Activated CD8-positive, alpha-beta memory T cell treated with anti-CD3 and anti-CD28 coated beads for 36 hours (primary cell): ENCODE data around the gene FBN3. TPM values are rescaled to one million over a fixed set of nuclear protein-coding genes. Genes with fewer than 3 reads are reported as not detected.
"Not testable (repeated sequence)": the region's sequence is repeated elsewhere in the genome, so short reads cannot be mapped to it uniquely, and the experiment has no call there.

Experiments used
- CTCF ChIA-PET: fragments of 350-600 bp; sonication (Branson Sonifier 250); formaldehyde crosslinking; loops from one replicate; lab custom pipeline; 2021; ENCODE audit warnings: antibody characterized with exemption; lab: Charles Lee
- POLR2A ChIA-PET: fragments of 350-600 bp; sonication (Branson Sonifier 250); formaldehyde crosslinking; loops from one replicate; lab custom pipeline; 2021; ENCODE audit warnings: antibody characterized with exemption; lab: Charles Lee
- total RNA-seq, 2 experiments: library from RNA; stranded (reverse); gene quantifications; one replicate each; pipeline ENCODE4 v1.2.3, GENCODE V29; 2021

Gene FBN3
- total RNA-seq, 2 experiments from 2014 or later = not detected

DNA sequence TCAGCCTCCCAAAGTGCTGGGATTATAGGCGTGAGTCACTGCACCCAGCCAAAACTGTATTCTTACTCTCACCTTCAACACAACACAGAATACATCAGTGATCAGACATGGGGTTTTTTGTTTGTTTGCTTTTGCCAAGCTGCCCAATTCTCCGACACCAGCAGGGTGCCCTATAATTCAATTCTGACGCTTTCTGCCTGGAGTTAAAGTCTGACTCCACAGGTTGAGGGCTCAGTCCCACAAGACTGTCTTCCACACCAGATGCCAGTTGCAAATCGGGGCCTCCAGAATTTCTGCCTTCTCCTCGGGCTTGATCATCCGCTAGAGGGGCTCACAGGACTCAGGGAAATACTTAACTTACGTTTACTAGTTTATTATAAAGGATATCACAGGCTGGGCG lies 22.1 kb downstream of the FBN3 start:
- POLR2A ChIA-PET = no interaction called here
- CTCF ChIA-PET = no interaction called here

DNA sequence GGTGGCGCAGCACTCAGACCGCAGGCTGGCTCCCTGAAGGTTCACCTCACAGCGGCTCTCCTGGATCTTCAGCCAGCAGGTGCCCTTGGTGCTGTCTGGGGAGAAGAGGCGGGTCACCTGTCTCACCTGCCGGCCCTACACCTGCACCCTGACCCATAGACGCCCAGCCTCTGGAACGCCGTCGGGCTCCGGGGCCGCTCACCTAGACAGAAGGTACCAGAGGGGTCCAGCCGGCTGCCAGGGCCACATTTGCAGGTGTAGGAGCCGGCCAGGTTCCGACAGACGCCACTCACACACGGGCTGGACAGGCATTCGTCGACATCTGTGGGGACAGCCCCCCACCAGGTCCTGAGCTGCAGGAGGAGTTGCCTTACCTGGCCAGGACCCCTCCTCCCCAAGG lies 22.9 kb downstream of the FBN3 start:
- ChIA-PET POLR2A (no interaction called here), CTCF (no interaction called here)

DNA sequence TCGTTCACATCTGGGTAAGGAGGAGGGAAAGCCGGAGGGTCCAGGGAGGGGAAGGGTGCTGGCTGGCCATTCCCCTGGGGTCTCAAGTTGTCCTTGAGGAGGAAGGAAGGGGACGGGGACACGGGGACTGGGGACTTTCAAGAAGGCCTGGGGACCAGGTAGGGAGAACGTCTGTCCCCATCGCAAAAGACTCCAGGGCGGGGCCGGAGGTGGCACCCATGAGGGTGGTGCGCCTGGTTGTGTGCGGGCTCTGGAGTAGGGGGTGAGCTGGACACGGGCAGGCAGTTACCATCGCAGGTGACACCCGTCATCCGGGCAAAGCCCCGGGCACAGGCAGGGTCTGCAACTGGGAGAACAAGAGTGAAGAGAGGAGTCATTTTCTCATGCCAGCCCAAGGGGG lies 23.4 kb downstream of the FBN3 start:
- ChIA-PET POLR2A (no interaction called here), CTCF (no interaction called here)

DNA sequence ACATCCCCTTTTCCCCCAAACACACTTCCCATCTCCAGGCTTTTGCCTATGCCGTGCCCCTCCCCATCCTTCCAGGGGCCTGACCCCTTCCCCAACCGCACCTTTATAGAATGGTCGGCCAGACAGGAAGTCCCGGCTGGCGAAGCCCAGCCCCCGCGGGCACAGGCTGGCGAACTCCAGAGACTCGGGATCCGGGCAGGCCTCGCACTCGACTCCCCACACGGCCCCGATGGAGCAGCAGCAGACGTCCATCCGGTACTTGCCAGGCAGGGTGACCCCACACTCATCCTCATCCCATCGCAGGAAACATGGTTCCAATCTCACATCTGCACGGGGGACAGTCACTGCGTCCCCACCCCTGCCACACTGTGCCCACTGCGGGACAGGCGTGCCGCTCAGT lies 25.7 kb downstream of the FBN3 start:
- ChIA-PET CTCF (interaction anchor here (0.6 kb wide), 1 partner anchor 220 kb away, joined by 3 read pairs; the partner anchor contains the start of gene KANK3), POLR2A (no interaction called here)

DNA sequence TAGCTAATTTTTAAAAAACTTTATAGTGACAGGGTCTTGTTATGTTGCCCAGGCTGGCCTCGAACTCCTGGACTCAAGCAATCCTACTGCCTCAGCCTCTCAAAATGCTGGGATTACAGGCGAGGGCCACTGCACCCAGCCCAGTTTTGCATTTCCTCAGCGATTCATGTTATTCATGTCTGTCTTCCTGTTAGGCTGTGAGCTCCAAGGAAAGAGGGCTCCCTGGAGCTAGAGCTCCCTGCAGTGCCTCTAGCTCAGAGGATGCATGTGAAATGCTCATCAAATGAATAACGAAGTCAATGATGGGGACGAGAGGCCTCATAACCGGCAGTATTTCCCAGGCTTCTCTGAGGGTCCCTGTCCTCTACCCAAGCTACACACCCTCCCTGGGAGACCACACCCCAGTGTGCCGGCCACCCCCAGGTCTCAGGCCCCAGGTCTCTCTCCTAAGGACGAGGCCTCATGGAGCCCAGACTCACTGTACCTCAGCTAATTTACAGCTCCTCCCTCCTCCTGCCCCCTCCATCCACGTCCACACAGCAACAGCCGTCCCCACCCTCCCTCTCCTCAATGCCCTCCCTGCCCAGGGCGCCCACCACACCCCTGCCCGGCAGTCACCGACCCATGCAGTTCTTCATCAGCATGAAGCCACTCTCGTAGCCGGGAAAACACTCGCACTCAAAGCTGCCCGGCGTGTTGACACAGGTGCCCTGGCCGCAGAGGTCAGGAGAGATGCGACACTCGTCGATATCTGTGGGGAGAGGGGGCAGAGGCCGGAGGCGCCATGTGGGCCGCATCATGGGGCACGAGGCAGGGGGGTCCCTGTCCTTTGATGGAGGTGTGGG lies 28.5 kb downstream of the FBN3 start:
- CTCF ChIA-PET = no interaction called here
- POLR2A ChIA-PET = no interaction called here

DNA sequence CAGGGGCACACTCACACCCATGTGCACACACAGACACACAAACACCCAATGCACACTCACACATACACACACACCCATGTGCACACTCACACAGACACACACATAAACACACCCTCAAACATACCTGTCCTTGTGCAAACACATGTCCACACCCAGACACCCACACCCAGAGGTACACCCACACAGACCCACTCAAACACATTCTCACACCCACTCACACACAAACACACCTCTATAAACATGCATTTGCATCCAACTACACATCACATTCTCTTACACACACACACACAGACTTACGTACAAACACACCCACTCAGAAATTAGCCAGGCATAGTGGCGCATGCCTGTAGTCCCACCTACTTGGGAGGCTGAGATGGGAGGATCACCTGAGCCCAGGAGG lies 31.4 kb downstream of the FBN3 start:
- CTCF ChIA-PET = no interaction called here

DNA sequence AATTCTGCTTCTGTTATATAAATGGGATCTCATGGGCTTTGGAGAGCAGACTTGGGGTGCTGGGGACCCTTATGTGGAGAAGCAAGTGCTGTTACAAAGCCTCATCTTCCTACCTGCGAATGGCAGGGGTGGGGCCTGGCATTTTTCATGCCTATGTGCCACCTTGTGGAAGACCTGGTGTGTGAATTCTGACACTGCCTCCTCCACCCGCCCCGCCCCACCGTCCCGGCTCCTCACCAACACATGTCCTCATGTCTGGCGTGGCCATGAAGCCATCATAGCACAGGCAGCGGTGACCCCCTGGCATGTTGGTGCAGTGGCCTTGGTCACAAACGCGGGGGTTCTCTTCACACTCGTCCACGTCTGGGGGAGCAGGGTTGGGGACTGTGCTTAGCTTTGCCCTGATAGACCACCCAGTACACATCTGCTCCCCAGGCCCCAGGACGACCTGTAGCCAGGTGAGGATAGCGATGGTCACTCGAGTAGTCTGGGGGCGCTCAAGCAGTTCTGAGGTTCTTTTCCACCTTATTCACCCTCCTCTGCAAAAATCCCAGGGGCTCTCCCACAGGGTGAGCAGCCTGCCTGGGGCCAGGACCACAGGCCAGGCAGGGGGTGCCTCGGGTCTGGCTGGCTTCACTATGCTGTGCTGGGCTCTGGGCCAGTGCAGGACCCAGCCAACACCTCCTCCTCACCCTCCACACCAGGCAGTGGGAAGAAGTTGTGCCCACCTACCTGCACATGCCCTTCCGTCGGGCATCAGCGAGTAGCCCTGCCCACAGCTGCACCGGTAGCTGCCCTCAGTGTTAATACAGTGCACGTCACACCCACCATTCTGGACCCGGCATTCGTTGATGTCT lies 32.7 kb downstream of the FBN3 start:
- POLR2A ChIA-PET = no interaction called here

More for the DNA sequence above, 31.4 kb downstream of the FBN3 start:
- POLR2A ChIA-PET = no interaction called here

DNA sequence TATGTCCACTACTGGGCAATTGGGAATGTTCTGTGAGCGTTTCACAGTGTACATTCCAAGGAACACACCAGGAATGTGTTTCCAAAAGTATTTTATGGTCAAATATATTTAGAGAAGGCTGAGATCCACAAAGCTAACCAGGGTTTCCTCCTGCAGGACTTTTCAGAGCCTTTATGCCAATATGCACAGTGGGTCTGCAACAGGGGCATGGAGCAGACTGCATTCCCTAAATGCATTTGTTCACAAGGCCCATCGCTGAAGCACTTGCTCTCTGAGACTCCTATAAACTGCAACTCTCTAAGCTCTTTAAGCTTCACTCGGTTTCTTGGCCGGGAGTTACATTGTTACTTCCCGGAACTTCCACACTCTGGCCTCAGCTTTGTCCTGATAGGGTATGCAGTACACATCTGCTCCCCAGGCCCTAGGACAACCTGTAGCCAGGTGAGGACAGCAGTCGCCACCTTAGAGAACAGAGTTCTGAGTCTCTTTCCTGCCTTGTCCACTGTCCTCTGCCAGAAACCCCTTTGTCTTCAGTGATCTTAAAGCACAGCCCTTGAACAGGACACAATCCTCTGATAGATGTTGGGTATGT lies 33.5 kb downstream of the FBN3 start:
- ChIA-PET CTCF (no interaction called here), POLR2A (no interaction called here)

More for the DNA sequence above, 32.7 kb downstream of the FBN3 start:
- CTCF ChIA-PET = no interaction called here

DNA sequence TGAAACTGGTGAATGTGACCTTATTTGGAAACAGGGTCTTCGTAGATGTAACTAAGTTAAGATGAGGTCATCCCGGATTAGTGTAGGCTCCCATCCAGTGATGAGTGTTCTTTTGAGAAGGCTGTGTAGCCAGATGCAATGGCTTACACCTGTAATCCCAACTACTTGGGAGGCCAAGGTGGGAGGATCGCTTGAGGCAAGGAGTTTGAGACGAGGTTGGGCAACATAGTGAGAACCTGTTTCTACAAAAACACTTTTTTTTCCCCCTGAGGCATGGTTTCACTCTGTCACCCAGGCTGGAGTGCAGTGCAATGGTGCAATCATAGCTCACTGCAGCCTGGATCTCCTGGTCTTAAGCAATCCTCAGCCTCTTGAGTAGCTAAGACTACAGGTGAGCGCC lies 36.4 kb downstream of the FBN3 start:
- POLR2A ChIA-PET = no interaction called here
- CTCF ChIA-PET = no interaction called here

DNA sequence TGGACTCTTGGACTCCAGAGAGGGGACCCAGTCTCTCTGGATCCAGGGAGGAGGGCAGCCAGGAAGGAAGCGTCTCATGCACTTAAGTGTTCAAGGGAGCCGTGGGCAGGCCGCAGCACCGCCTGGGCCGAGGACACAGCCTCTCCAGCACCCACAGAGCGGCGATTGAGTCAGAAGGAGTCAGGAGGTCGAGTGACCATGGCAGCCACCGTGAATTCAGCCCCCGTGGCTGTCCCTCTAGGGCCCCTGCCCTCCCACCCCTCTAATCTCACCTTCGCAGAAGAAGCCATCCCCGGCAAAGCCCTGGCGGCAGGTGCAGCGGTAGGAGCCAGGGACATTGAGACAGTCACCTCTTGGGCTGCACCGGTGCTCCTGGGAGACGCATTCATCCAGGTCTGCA lies 38.0 kb downstream of the FBN3 start:
- POLR2A ChIA-PET = no interaction called here

DNA sequence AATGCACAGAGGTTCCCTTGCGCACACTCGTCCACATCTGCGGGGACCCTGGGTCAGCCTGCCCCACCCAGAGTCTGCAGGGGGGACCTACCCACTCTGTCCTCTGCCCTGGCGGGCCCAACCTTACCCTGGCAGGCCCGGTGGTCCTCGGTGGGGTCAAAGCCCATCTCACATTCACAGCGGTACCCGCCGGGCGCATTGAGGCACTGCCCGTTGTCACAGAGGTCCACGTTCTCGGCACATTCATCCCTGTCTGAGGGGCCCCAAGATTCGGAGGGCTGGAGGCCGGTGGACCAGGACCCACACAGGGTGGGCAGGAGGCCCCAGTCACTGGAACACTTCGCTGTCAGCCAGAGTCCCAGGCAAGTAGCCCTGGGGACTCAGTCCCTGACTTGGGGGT lies 38.5 kb downstream of the FBN3 start:
- ChIA-PET POLR2A (no interaction called here), CTCF (no interaction called here)

More for the DNA sequence above, 38.0 kb downstream of the FBN3 start:
- CTCF ChIA-PET = no interaction called here

DNA sequence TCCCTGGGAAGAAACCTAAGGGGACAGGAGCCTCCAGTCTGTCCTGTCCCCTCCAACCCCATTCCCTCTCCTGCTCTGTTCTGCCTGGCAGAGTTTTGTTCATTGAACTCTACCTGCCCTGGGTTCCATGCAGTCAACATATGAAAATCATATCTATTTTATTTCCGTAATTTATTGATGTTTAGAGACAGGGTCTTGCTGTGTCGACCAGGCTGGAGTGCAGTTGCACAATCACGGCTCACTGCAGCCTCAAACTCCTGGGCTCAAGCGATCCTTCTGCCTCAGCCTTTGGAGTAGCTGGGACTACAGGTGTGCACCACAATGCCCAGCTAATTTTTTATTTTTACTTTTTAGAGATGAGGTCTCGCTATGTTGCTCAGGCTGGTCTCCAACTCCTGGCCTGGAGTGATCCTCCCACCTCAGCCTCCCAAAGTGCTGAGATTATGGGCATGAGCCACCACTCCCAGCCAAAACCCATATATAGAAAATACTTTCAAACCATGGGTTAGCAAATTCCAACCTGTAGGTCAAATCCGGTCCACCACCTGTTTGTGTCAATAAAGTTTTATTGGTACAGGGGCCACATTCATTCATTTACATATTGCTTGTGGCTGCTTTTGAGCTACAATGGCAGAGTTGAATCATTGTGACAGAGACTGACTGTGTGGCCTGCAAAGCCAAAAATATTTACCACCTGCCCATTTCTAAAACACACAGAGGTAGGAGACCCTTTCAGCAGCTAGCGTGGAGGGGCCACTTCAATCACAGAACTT lies 39.3 kb downstream of the FBN3 start:
- CTCF ChIA-PET = no interaction called here

DNA sequence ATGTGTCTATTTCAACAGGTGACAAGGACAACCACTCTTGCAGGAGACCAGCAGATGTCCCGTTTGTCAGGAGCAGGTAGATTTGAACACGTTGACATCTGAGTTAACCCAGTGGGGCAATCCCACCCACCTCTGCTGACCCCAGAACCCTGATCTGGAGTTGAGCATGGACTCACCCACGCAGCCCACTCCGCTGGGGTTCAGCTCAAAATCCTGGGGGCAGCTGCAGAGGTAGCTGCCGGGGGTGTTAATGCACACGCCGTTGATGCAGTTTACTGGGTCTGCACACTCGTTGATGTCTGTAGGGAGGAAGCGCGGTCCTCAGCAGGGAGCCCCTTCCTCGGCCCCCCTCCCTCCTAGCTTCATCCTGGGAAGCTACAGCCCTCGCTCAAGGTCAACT lies 39.9 kb downstream of the FBN3 start:
- POLR2A ChIA-PET = no interaction called here
- CTCF ChIA-PET = no interaction called here

More for the DNA sequence above, 39.3 kb downstream of the FBN3 start:
- POLR2A ChIA-PET = no interaction called here

DNA sequence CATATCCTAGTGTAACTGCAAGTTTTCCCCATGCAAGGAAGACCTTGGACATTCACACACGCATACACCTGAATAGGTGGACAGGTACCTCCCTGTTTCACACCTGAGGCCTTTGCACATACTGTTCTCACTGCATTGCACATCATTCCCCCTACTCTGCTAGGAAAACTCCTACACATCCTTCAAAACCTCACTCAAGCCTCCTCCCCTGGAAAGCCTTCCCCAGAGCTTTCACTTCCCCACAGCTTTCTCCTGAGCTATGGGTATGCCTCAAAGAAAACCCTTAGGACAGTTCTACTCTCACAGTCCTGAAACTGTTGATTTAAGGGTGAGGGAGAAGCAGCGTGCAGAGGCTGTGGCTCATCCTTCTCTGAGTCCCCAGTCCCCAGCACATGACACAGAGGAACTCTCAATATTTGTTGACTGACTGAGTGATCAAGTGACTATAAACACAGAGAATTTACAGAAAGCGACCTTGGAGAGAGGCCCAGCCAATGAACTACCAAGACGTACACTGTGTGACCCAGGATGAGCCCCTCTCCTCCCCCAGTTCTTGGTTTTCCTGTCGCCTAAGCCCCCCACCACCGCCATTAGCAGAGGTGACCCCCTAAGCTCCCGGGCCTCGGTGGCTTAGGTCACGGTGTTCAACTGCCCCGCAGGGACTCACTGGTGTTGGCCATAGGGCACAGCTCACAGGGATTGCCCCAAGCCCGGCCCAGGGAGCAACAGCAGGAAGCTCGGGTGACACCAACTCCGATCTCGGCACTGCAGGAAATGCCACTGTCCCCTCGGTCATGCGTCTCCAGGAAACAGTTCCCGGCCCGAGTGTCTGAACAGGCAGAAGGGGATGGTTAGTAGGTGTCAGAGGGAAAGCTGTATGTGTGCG lies 40.6 kb downstream of the FBN3 start:
- ChIA-PET CTCF (no interaction called here), POLR2A (no interaction called here)

DNA sequence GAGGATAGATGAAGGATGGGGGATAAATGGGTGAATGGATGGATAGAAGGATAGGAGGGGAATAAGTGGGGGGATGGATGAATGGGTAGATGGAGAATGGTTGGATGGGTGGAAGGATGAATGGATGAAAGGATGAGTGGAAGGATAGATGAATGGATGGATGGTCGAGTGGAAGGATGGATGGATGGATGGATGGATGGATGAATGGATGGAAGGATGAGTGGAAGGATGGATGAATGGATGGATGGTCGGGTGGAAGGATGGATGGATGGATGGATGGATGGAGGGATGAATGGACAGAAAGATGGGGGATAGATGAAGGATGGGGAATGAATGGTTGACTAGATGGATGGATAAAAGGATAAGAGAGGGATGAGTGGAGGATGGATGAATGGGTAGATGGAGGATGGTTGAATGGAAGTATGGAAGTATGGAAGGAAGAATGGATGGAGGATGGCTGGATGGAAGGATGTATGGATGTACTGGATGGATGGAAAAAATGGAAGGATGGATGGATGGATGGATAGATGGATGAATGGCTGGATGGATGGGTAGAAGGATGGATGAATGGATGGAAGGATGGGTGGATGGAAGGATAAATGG lies 42.0 kb downstream of the FBN3 start:
- ChIA-PET CTCF (no interaction called here), POLR2A (no interaction called here)

DNA sequence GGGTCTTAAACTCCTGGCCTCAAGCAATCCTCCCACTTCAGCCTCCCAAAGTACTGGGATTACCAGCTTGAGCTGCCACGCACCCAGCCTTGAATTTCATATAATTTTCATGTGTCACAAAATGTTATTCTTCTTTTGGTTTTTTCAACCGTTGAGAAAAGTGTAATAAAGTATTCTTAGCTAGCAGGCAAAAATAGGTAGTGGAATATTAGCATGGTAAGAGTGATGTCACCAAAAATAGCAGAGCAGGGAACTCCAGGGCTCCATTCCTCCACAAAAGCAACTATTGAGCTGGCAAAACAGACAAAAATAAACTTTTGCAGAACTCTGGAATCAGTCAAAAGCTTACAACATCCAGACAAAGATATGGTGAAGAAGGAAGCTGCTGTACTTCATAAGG lies 43.9 kb downstream of the FBN3 start:
- ChIA-PET POLR2A (no interaction called here), CTCF (no interaction called here)

DNA sequence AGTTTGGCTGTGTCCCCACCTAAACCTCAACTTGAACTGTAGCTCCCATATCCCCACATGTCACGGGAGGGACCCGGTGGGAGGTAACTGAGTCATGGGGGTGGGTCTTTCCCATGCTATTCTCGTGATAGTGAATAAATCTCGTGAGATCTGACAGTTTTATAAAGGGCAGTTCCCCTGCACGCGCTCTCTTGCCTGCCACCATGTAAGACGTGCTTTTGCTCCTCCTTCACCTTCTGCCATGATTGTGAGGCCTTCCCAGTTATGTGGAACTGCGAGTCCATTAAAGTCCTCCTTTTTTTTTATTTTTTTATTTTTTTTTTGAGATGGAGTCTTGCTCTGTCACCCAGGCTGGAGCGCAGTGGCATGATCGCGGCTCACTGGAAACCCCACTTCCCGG lies 47.5 kb downstream of the FBN3 start:
- CTCF ChIA-PET = not testable (repeated sequence)

DNA sequence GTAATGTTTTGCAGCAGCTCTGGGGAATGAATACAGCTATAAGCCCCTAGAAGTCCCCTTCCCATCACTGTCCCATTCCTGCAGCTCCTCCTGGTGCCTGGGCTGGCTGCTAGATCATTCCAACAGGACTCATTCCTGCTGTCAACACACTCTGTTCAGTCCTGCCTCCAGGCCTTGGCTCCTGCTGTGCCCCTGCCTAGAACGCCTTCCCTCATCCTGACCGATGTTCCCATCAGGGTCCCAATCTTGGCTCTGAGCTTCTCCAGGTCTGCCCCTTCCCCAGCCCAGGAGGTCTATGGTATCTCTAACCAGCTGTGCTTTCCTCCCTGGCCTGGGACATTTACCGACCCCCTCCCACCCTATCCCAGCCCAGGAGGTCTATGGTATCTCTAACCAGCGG lies 48.1 kb downstream of the FBN3 start:
- ChIA-PET CTCF (no interaction called here), POLR2A (no interaction called here)

More for the DNA sequence above, 47.5 kb downstream of the FBN3 start:
- POLR2A ChIA-PET = not testable (repeated sequence)
